ENCODE data around the gene AOPEP. TPM values are rescaled to one million over a fixed set of nuclear protein-coding genes. Genes with fewer than 3 reads are reported as not detected.

Gene AOPEP
- polyA plus RNA-seq, 1 donor from 2014 or later: 10.0 TPM

GRCh38 chr9:94919376-94920098, 193.0 kb downstream of the AOPEP start (continued):
- TF ChIP-seq RAD21 (conservative IDR thresholded peaks at IDR 0.05): no peak

GRCh38 chr9:94920420-94921091, 194.1 kb downstream of the AOPEP start:
- H3F3A ChIP-seq (ENCODE audit: insufficient read depth, low read length, poor library complexity, severe bottlenecking): no peaks in the 10 kb centered on the region
- H3K79me2 ChIP-seq (replicated peaks; ENCODE audit: insufficient read depth, low read length): no peaks in the 10 kb centered on the region
- no peaks in the 10 kb centered on the region for H3K27me3 ChIP-seq (ENCODE audit: insufficient read depth, low read depth, low read length)
- H3K9me2 ChIP-seq (ENCODE audit: insufficient read depth, low read length): no peaks in the 10 kb centered on the region
- H3K9me3 ChIP-seq (ENCODE audit: low read length): no peaks in the 10 kb centered on the region
- no peak for TF ChIP-seq TAF1 (IDR thresholded peaks at IDR 0.05; ENCODE audit: low read depth)
- no peak for TF ChIP-seq POLR2AphosphoS5 (IDR thresholded peaks at IDR 0.05)
- no peak for TF ChIP-seq REST (IDR thresholded peaks at IDR 0.05; ENCODE audit: borderline replicate concordance)
- no peak for TF ChIP-seq SMC3 (conservative IDR thresholded peaks at IDR 0.05; ENCODE audit: poor library complexity)
- H3K4me2 ChIP-seq (ENCODE audit: low read length): no peak overlapping the region
- H3K4me3 ChIP-seq (ENCODE audit: low read length): no peak overlapping the region
- H3K27ac ChIP-seq (ENCODE audit: low read length): peak overlapping the region; percentile 16
- H4K20me1 ChIP-seq (ENCODE audit: insufficient read depth): no peaks in the 10 kb centered on the region
- H3K9ac ChIP-seq (ENCODE audit: low read length): no peak overlapping the region
- no peaks in the 10 kb centered on the region for H3K36me3 ChIP-seq (ENCODE audit: insufficient read depth, low read length)
- no peak overlapping the region for H2AFZ ChIP-seq (ENCODE audit: low read depth, low read length)

- Histone ChIP-seq H3F3A (ENCODE audit: insufficient read depth, low read length, poor library complexity, severe bottlenecking) (no peaks in the 10 kb centered on the region), H3K4me3 (ENCODE audit: low read length) (no peak overlapping the region)
Observed at GRCh38 chr9:94921092-94921471, 194.6 kb downstream of the AOPEP start.

More at GRCh38 chr9:94921092-94921471, 194.6 kb downstream of the AOPEP start:
- H2AFZ ChIP-seq (ENCODE audit: low read depth, low read length): no peak overlapping the region
- no peak overlapping the region for H3K9ac ChIP-seq (ENCODE audit: low read length)
- no peak overlapping the region for H3K4me2 ChIP-seq (ENCODE audit: low read length)
- H3K27me3 ChIP-seq (ENCODE audit: insufficient read depth, low read depth, low read length): no peaks in the 10 kb centered on the region
- H3K9me2 ChIP-seq (ENCODE audit: insufficient read depth, low read length): no peaks in the 10 kb centered on the region
- H3K36me3 ChIP-seq (ENCODE audit: insufficient read depth, low read length): no peaks in the 10 kb centered on the region
- H3K9me3 ChIP-seq (ENCODE audit: low read length): no peaks in the 10 kb centered on the region
- H3K27ac ChIP-seq (ENCODE audit: low read length): no peak overlapping the region
- H4K20me1 ChIP-seq (ENCODE audit: insufficient read depth): no peaks in the 10 kb centered on the region
- TF ChIP-seq TAF1 (IDR thresholded peaks at IDR 0.05; ENCODE audit: low read depth) (no peak), POLR2AphosphoS5 (IDR thresholded peaks at IDR 0.05) (peak; percentile 23), SMC3 (conservative IDR thresholded peaks at IDR 0.05; ENCODE audit: poor library complexity) (no peak), RAD21 (conservative IDR thresholded peaks at IDR 0.05) (no peak), EP300 (conservative IDR thresholded peaks at IDR 0.05; ENCODE audit: poor library complexity, severe bottlenecking) (peak; percentile 50), REST (IDR thresholded peaks at IDR 0.05; ENCODE audit: borderline replicate concordance) (no peak)
- H3K79me2 ChIP-seq (replicated peaks; ENCODE audit: insufficient read depth, low read length): no peaks in the 10 kb centered on the region
